ENCODE data around the gene MT1X. TPM values are rescaled to one million over a fixed set of nuclear protein-coding genes. Genes with fewer than 3 reads are reported as not detected.
"Not testable (repeated sequence)": the region's sequence is repeated elsewhere in the genome, so short reads cannot be mapped to it uniquely, and the experiment has no call there.

The MT1X gene
- total RNA-seq, 1 experiment from 2014 or later, result 24.9 TPM

DNA sequence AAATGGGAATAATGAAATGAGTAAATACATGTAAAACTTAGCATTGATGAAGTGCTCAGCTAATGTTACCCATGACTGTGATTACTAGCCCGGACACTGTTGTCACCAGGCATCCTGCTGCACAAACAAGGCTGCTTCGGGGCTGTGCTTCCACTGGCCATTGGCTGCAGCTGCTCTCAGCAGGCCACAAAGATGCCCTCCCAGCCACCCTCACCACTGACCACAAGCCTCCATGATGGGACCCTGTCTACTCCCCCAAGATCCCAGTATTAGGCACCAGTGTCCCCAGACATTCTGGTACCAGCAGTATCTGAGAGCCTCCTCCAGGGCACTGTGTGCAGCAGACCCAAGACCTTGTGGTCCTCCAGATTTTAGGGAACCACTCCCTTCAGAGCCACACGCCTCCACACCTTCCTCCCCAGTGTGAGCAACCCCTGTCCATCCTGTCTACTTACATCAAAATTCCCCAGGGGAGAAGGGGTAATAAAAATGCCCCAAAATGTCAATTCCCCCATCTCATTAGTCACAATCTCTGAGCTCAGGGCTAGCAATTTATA lies 28.0 kb downstream of the MT1X start:
- no peak for DNase-seq (ENCODE audit: low spot score)

DNA sequence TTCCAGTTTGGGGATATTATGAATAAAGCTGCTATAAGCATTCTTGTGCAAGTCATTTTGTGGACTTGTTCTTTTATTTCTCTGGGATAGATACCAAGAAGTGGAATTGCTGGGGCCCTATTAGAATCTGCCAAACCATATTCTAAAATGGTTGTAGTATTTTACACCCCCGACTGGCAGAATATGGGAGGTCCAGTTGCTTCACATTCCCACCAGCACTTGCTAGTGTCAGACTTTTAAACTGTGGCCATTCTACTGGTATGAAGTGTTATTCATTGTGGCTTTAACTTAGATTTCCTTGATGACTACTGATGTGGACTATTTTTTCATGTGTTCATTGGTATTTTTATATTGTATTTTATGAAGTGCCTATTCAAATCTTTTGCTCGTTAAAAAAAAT lies 29.6 kb downstream of the MT1X start:
- DNase-seq (ENCODE audit: low spot score), result no peak

DNA sequence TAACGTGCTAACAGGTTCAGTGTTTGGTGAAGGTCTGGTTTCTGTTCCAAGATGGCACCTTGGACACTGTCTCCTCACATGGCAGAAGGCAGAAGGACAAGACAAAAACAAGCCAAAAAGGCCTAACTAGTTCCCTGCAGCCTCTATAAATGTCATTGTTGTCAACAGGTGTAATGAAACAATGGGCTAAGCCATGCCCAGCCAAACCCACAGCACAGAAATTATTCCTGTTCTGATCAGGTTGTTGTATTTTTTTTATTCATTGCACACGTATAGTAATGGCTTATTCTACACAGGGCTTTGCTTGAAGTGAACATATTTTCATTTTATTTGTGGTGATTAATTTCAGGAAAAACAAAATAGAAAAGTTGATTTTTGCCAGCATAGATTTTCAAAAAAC lies 31.5 kb downstream of the MT1X start:
- no peak for DNase-seq (ENCODE audit: low spot score)

DNA sequence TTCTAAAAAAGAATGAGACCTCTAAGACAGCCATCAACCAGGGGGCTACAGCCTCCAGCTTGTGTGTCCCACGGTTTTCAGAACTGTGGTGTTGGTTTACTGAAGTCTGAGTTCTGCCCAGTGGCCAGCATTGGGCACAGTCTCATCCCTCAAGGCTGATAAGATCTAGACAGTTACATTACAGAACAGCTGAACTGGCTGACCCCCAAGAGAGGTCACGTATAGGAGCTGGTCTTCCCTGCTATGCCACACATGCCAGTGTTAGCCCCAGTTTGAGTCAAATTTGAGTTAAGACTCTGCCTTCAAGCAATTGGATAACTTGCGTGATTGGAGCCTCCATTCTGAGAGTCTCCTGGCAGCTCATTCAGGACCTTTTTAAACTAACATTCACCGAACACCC lies 32.9 kb downstream of the MT1X start:
- DNase-seq (ENCODE audit: low spot score), result no peak

DNA sequence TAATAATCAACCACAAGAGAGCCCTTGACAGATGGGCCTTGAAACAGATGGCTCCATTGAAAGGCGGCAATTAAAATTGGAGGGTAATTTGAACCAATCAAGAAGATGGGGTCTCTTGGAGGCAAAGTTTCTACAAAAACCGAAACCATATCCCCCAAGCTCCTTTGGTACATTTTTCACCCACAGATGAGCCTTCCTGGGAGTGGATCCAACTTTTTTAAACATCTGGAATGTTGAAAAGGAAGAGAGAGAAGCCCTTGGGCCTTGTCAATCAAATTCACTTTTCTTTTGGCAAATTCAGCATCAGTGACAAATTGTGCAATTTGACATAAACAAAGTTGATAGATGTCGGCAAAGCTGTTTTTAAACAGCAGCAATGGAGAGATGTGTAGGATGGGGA lies 34.5 kb downstream of the MT1X start:
- no peak for DNase-seq (ENCODE audit: low spot score)

DNA sequence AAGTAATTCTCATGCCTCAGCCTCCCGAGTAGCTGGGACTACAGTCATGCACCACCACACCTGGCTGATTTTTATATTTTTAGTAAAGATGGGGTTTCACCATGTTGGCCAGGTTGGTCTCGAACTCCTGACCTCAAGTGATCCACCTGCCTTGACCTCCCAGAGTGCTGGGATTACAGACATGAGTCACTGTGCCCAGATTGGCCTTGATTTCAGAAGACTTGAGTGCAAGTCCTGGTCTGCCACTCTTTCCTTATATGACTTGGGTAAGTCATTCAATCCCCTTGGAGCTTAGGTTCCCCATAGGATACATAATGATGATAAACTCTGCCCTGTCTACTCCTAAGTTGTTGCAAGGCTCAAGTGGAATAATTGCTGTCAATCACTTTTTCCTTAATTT lies 35.3 kb downstream of the MT1X start:
- DNase-seq (ENCODE audit: low spot score), result not testable (repeated sequence)

DNA sequence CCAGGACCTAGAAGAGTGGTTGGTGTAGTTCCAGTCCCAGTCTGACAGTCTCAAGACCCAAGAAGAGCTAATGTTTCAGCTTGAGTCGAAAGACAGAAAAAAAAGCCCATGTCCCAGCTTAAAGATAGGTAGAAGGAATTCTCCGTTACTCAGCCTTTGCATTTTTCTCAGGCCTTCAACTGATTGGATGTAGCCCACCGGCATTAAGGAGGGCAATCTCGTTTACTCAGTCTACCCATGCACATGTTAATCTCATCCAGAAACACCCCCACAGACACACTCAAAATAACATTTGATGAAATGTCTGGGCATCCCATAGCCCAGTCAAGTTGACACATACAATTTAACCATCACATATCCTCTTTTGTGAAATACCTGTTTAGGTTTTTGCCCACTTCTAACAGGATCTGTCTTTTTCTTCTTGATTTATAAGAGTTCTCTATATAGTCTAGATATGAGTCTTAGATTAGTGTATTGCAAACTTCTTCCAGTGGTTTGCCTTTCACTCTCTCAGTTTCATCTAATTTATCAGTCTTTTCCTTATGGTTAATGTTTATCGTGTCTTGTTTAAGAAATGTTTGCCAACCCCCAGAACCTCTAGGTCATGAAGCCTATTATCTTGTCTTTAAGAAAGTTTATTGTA lies 40.1 kb downstream of the MT1X start:
- DNase-seq (ENCODE audit: low spot score), result no peak

DNA sequence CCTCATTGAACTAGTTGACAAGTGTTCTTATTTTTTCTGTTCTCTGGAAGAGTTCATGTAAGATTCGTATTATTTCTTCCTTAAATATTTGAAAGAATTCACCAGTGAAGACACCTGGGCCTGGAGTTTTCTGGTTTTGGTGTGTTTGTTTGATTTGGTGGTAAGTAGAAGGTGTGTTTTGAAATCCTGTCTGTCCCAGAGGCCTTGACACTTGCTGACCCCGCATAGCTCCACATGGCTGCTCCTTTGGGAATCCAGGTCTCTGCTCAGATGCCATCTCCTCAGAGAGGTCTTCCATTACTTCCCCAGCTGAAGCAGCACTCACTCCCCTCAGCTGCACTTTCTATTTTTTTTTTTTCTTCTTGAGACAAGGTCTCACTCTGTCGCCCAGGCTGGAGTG lies 41.9 kb downstream of the MT1X start:
- DNase-seq (ENCODE audit: low spot score), result no peak

DNA sequence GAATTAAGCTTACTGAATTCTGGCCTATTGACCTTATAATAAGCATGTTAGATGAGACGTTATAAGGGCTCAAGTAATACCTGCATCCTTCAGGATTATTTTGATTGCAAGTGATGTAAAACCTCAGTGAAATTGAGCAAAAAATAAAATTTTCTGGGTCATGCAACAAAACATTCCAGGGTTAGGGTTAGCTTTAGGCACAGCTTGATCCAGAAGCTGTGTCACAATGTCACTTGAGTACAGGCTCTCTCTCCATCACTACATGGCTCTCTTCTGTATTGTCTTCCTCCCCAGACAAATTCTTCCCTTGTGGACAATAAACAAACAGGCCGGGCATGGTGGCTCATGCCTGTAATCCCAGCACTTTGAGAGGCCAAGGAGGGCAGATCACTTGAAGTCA lies 44.0 kb downstream of the MT1X start:
- DNase-seq (ENCODE audit: low spot score), result no peak

DNA sequence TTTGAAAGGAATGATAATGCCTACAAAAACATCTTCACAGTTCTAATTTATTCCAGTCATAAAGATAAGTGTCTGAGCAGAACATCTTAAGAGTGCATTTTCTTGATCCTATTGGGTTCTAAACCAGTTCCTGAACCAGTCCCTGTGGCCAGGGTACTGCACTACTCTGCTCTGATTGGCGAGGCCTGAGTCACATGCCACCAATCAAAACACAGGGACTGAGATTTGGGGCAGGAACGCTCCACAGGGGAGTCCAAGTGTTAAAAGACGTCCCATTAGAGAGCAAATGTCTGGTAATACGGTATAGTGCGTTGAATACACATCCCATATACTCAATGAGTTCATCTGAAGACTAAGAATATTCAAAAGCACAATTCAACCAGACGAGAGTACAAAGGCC lies 44.7 kb downstream of the MT1X start:
- DNase-seq (ENCODE audit: low spot score), result no peak

DNA sequence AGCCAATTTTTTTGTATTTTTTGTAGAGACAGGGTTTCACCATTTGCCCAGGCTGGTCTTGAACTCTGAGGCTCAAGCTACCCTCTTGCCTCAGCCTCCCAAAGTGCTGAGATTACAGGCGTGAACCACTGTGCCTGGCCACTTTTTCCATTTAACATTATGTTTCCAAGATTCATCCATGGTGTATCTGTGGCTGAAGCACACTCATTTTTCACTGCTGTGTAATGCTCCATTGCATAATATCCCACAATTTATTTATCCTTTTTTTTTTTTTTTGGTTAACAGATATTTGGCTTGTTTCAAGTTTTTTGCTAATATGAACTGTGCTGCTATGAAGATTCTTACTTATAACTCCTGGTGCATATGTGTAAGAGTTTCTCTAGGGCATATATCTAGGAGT lies 45.8 kb downstream of the MT1X start:
- no peak for DNase-seq (ENCODE audit: low spot score)

DNA sequence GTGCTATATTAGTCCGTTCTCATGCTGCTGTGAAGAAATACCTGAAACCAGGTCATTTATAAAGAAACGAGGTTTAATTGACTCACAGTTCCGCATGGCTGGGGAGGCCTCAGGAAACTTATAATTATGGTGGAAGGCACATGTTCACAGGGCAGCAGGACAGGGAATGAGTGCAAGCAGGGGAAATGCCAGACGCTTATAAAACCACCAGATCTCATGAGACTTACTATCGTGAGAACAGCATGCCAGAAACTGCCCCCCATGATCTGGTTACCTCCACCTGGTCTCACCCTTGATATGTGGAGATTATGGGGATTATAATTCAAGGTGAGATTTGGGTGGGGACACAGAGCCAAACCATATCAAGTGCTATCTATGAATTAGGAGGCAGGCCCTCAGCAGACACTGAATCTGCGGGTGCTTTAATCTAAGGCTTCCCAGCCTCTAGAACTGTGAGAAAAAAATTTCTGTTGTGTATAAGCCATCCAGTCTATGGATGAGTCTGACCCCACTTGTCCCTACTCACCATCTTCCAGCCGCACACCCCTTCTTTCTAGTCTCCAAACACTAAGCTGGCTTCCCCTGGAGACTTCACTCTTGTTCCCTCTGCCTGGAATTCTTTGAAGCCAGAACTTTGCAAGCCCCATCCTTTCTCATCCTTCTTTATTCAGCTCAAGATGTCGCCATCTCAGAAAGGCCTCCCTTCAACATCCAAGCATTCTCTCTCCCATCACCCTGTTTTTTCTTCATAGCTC lies 46.9 kb downstream of the MT1X start:
- no peak for DNase-seq (ENCODE audit: low spot score)

DNA sequence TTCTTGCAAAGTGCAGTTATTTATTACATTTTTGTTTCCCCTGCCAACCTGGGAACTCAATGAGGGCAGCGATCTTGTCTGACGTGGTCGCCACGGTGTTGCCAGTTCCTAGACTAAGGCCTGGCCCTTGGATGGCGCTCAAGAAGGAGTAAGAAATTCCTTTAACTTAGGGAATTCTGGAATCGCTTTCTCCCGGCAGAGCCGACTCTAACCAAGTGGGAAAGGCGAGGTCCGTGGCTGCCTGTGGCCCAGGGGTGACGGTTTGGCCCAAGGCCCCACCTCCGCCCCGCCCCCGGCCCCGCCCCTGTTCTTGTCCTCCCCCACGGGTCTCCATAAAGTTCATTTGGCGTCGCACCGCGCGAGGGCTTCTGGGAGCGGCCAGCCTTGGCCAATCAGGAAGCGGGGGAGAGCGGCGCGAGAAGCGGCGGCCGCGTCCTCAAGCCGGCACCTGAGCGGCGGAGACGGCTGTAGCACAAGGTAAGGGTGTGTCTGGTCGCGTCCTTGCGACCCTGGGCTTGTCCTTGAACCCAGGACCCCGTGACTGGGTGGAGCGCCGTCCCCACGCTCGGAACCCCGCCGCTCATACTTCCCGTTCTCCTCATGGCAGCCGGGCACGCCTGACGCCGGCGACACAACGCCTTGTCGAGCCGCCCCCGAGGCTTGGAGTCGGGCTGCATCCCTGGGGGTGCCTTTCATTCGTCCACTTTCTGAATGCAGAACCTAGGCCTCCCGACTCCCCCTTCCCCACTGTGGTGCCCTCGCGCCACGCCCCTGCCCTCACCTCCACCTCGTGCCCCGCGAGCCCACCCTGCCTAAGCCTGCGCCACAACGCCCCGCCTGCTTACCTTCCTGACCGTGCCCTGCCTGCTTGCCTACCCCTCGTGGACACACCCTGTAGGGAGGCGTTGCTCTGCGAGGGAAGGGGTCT lies 47.7 kb downstream of the MT1X start, which contains the start of gene NUP93:
NUP93 (plus strand) TSS at position 395 of the 928 bp plus-strand sequence. CDS start 18,119 bp downstream, outside the sequence.
- DNase-seq (ENCODE audit: low spot score), result peak; percentile 88

DNA sequence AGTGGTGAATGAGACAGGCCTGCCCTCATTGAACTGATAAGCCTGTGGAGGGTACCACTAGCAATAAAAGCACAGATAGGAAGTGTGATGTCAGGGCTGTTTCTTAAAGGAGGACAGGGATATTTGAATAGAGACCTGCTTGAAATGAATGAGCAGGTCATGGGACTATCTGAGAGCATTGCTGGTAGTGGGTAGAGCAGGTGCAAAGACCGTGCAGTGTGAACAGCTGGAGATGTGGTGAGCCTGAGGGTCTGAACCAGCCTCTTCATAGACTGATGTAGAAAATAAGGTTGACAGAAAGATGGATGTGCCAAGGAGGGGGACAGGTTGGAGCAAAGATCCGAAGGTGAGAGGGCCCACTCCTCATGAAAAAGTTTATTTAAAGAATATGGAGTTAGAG lies 50.1 kb downstream of the MT1X start:
- DNase-seq (ENCODE audit: low spot score), result no peak

DNA sequence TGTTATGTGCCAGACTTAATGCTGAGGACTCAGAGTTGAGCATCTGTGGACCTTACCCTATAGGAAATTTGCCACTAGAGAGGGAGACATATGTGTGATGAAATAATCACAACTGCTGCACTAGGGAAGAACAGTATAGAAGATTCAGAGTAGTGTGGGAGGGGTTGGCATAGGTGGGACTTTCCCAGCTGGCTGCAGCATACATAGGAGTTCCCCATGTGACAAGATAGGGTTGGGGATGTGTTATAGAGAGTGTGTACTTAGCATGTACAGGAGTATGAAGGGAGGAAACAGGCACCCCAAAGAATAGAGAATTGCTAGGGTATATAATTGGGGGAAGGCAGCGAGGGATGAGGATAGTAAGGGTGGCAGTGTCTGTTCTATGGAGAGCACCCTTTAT lies 50.6 kb downstream of the MT1X start:
- DNase-seq (ENCODE audit: low spot score), result no peak

Other genes with a start within 250 kb of the MT1X start
- gene NUDT21, start 231.1 kb upstream of the MT1X start, total RNA-seq (2014; rRNA removed; shearing (Covaris generic)), result 177 and 191 TPM in 2 replicates
- 154 and 217 TPM in 2 replicates for gene OGFOD1, start 230.9 kb upstream of the MT1X start, total RNA-seq (2014; rRNA removed; shearing (Covaris generic))
- 57.6 and 64.5 TPM in 2 replicates for gene BBS2, start 162.4 kb upstream of the MT1X start, total RNA-seq (2014; rRNA removed; shearing (Covaris generic))
- gene MT4, start 117.4 kb upstream of the MT1X start, total RNA-seq (2014; rRNA removed; shearing (Covaris generic)), result not detected in 2 replicates
- gene MT3, start 92.9 kb upstream of the MT1X start, total RNA-seq (2014; rRNA removed; shearing (Covaris generic)), result not detected in 2 replicates
- gene MT2A, start 73.9 kb upstream of the MT1X start, total RNA-seq (2014; rRNA removed; shearing (Covaris generic)), result 137 and 184 TPM in 2 replicates
- not detected in 2 replicates for gene MT1E, start 56.7 kb upstream of the MT1X start, total RNA-seq (2014; rRNA removed; shearing (Covaris generic))
- gene MT1M, start 49.8 kb upstream of the MT1X start, total RNA-seq (2014; rRNA removed; shearing (Covaris generic)), result not detected in 2 replicates
- not detected in 2 replicates for gene MT1A, start 43.8 kb upstream of the MT1X start, total RNA-seq (2014; rRNA removed; shearing (Covaris generic))
- gene MT1B, start 30.6 kb upstream of the MT1X start, total RNA-seq (2014; rRNA removed; shearing (Covaris generic)), result not detected in 2 replicates
- gene MT1F, start 24.5 kb upstream of the MT1X start, total RNA-seq (2014; rRNA removed; shearing (Covaris generic)), result not detected in 2 replicates
- not detected in 2 replicates for gene MT1G, start 14.4 kb upstream of the MT1X start, total RNA-seq (2014; rRNA removed; shearing (Covaris generic))
- not detected in 2 replicates for gene MT1H, start 12.7 kb upstream of the MT1X start, total RNA-seq (2014; rRNA removed; shearing (Covaris generic))
- gene NUP93, start 47.7 kb downstream of the MT1X start, total RNA-seq (2014; rRNA removed; shearing (Covaris generic)), result 134 and 139 TPM in 2 replicates
- gene SLC12A3, start 182.7 kb downstream of the MT1X start, total RNA-seq (2014; rRNA removed; shearing (Covaris generic)), result not detected in 2 replicates
- gene HERPUD1, start 249.7 kb downstream of the MT1X start, total RNA-seq (2014; rRNA removed; shearing (Covaris generic)), result 35.0 and 55.6 TPM in 2 replicates